ENCODE data around the gene CDH13.

The CDH13 gene

DNA sequence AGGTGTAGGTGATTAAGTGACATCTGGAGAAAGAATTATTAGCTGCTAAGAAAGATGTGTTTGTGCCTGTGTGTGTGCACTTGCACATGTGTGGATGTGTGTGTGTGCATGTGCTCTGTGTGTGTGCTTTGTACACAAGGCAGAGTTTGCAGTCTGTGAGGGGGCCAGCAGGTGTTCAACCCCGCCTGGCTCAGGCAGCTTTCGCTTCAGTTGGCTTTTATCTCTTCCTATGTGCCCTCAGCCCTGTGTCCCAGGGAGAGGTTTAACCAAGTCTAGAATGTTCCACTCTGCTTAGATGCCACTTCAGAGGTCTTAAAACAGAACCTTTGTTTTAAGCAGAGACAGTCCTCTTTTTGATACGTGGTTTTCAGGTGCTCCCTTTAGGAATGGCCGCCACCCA, 58.8 kb downstream of the CDH13 start:
- Histone ChIP-seq H2BK5ac (ENCODE audit: low read depth, low read length, poor library complexity) (no peak overlapping the region), H3K4me2 (ENCODE audit: low read length) (no peak overlapping the region)

DNA sequence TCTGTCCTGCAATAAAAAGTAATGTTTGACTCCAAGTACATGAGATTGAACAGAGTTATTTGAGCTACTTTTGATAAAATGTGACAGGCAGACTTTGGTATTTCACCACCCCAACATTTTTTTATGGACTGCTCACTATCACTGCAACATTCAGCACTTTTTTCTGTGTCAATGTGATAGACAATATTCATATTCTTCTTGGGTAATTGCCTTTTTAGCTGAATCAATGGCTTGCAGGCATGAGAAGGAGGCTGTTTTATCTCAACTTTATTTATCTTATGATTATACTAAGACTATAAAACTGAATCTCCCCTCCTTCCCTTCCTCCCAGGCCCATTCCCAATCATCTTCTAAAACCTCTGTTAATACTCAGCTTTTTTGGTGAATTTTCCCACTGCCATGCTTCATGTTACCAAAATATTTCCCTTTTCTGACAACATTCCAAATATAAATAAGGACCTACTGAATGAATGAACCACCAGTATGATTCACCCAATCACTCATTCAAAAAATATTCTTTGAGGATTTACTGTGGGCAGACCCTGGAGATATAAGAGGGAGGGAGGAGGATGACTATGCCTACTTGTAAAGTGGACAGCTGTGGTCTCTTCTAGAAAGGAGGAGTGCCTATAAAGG, 67.6 kb downstream of the CDH13 start:
- Histone ChIP-seq H2BK5ac (ENCODE audit: low read depth, low read length, poor library complexity) (no peak overlapping the region), H4K91ac (ENCODE audit: low read depth, low read length) (no peak overlapping the region)

More for the DNA sequence above, 58.8 kb downstream of the CDH13 start:
- Histone ChIP-seq H2AFZ (ENCODE audit: insufficient read depth, low read length, poor library complexity) (no peak overlapping the region), H2AK5ac (ENCODE audit: low read length) (no peak overlapping the region), H3K14ac (ENCODE audit: low read length) (no peak overlapping the region), H3K4ac (ENCODE audit: low read depth, low read length) (no peak overlapping the region), H2BK120ac (ENCODE audit: insufficient read depth, low read length, poor library complexity) (no peak overlapping the region), H3K18ac (ENCODE audit: low read length) (no peak overlapping the region), H3K4me1 (ENCODE audit: control insufficient read depth in 1 of 2, insufficient read depth in 2 of 2, low read length in 2 of 2) (no peaks in the 10 kb centered on the region), H3K23ac (ENCODE audit: low read length) (no peak overlapping the region), H3K9me3 (ENCODE audit: insufficient read depth, low read depth, low read length) (peaks cover 2% of the 10 kb centered on the region), H3K79me2 (ENCODE audit: control insufficient read depth, insufficient read depth, low read length, poor library complexity) (no peaks in the 10 kb centered on the region), H4K12ac (ENCODE audit: low read depth, low read length) (no peak overlapping the region), H4K91ac (ENCODE audit: low read depth, low read length) (no peak overlapping the region), H3K27ac (ENCODE audit: low read depth, low read length) (no peak overlapping the region), H4K8ac (ENCODE audit: low read depth, low read length) (no peak overlapping the region), H3K79me1 (ENCODE audit: low read length) (no peaks in the 10 kb centered on the region), H3K4me3 (ENCODE audit: low read depth, low read length) (no peak overlapping the region), H3K27me3 (ENCODE audit: insufficient read depth, low read length) (no peaks in the 10 kb centered on the region), H3K36me3 (ENCODE audit: control insufficient read depth in 1 of 2, insufficient read depth in 2 of 2, low read length in 2 of 2) (no peaks in the 10 kb centered on the region), H2BK12ac (ENCODE audit: low read length) (no peak overlapping the region), H3K9ac (ENCODE audit: low read length) (peak overlapping the region; percentile 19)
- WGBS (ENCODE audit: extremely low coverage, insufficient coverage, insufficient read length), result no CpG with 5 or more reads among the region's 4 CpGs
- no peak for DNase-seq

DNA sequence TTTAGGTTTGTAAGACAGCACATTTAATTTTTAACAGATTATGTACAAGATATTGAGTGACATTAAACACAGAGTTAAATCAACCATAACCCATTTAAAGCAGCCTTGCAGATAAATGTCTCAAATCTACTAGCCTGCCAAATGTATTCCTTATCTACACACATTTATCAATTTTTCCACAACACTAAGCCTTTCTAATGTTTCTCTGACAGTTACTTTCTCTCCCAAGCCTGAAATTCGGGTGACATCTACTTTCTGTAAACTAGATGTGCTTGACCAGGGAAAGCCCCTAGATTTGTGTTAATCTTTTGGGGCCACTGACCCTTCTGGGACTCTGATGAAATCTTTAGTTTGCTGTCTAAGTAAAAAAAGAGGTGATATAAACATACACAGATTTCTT, 69.0 kb downstream of the CDH13 start:
- H3K18ac ChIP-seq (ENCODE audit: low read length), result no peak overlapping the region
- H3K36me3 ChIP-seq (ENCODE audit: control insufficient read depth in 1 of 2, insufficient read depth in 2 of 2, low read length in 2 of 2), result no peaks in the 10 kb centered on the region
- no peak overlapping the region for H4K8ac ChIP-seq (ENCODE audit: low read depth, low read length)
- DNase-seq, result no peak
- H3K79me2 ChIP-seq (ENCODE audit: control insufficient read depth, insufficient read depth, low read length, poor library complexity), result no peaks in the 10 kb centered on the region
- H3K4me1 ChIP-seq (ENCODE audit: control insufficient read depth in 1 of 2, insufficient read depth in 2 of 2, low read length in 2 of 2), result no peaks in the 10 kb centered on the region
- no peak overlapping the region for H2AK5ac ChIP-seq (ENCODE audit: low read length)
- no CpG with 5 or more reads among the region's 1 CpG for WGBS (ENCODE audit: extremely low coverage, insufficient coverage, insufficient read length)
- no peak overlapping the region for H2BK12ac ChIP-seq (ENCODE audit: low read length)
- no peak overlapping the region for H2AFZ ChIP-seq (ENCODE audit: insufficient read depth, low read length, poor library complexity)
- H4K91ac ChIP-seq (ENCODE audit: low read depth, low read length), result no peak overlapping the region
- no peak overlapping the region for H3K14ac ChIP-seq (ENCODE audit: low read length)
- H2BK120ac ChIP-seq (ENCODE audit: insufficient read depth, low read length, poor library complexity), result no peak overlapping the region
- no peak overlapping the region for H3K9ac ChIP-seq (ENCODE audit: low read length)
- no peak overlapping the region for H3K4me2 ChIP-seq (ENCODE audit: low read length)
- H2BK5ac ChIP-seq (ENCODE audit: low read depth, low read length, poor library complexity), result no peak overlapping the region
- no peak overlapping the region for H3K4me3 ChIP-seq (ENCODE audit: low read depth, low read length)
- H3K79me1 ChIP-seq (ENCODE audit: low read length), result no peaks in the 10 kb centered on the region
- H3K4ac ChIP-seq (ENCODE audit: low read depth, low read length), result no peak overlapping the region
- no peaks in the 10 kb centered on the region for H3K9me3 ChIP-seq (ENCODE audit: insufficient read depth, low read depth, low read length)
- no peak overlapping the region for H3K23ac ChIP-seq (ENCODE audit: low read length)
- H3K27me3 ChIP-seq (ENCODE audit: insufficient read depth, low read length), result no peaks in the 10 kb centered on the region
- H3K27ac ChIP-seq (ENCODE audit: low read depth, low read length), result no peak overlapping the region
- H4K12ac ChIP-seq (ENCODE audit: low read depth, low read length), result no peak overlapping the region

More for the DNA sequence above, 67.6 kb downstream of the CDH13 start:
- no peaks in the 10 kb centered on the region for H3K9me3 ChIP-seq (ENCODE audit: insufficient read depth, low read depth, low read length)
- H3K4me1 ChIP-seq (ENCODE audit: control insufficient read depth in 1 of 2, insufficient read depth in 2 of 2, low read length in 2 of 2), result no peaks in the 10 kb centered on the region
- no peak overlapping the region for H3K4me3 ChIP-seq (ENCODE audit: low read depth, low read length)
- H2BK12ac ChIP-seq (ENCODE audit: low read length), result no peak overlapping the region
- H3K4me2 ChIP-seq (ENCODE audit: low read length), result no peak overlapping the region
- no peaks in the 10 kb centered on the region for H3K79me1 ChIP-seq (ENCODE audit: low read length)
- DNase-seq, result no peak
- H3K4ac ChIP-seq (ENCODE audit: low read depth, low read length), result no peak overlapping the region
- no peak overlapping the region for H3K9ac ChIP-seq (ENCODE audit: low read length)
- H3K14ac ChIP-seq (ENCODE audit: low read length), result no peak overlapping the region
- H3K36me3 ChIP-seq (ENCODE audit: control insufficient read depth in 1 of 2, insufficient read depth in 2 of 2, low read length in 2 of 2), result no peaks in the 10 kb centered on the region
- H3K27ac ChIP-seq (ENCODE audit: low read depth, low read length), result no peak overlapping the region
- H3K27me3 ChIP-seq (ENCODE audit: insufficient read depth, low read length), result no peaks in the 10 kb centered on the region
- no peaks in the 10 kb centered on the region for H3K79me2 ChIP-seq (ENCODE audit: control insufficient read depth, insufficient read depth, low read length, poor library complexity)
- H4K12ac ChIP-seq (ENCODE audit: low read depth, low read length), result no peak overlapping the region
- no peak overlapping the region for H4K8ac ChIP-seq (ENCODE audit: low read depth, low read length)
- H3K18ac ChIP-seq (ENCODE audit: low read length), result no peak overlapping the region
- H2BK120ac ChIP-seq (ENCODE audit: insufficient read depth, low read length, poor library complexity), result no peak overlapping the region
- no peak overlapping the region for H2AFZ ChIP-seq (ENCODE audit: insufficient read depth, low read length, poor library complexity)
- H2AK5ac ChIP-seq (ENCODE audit: low read length), result no peak overlapping the region
- H3K23ac ChIP-seq (ENCODE audit: low read length), result no peak overlapping the region

DNA sequence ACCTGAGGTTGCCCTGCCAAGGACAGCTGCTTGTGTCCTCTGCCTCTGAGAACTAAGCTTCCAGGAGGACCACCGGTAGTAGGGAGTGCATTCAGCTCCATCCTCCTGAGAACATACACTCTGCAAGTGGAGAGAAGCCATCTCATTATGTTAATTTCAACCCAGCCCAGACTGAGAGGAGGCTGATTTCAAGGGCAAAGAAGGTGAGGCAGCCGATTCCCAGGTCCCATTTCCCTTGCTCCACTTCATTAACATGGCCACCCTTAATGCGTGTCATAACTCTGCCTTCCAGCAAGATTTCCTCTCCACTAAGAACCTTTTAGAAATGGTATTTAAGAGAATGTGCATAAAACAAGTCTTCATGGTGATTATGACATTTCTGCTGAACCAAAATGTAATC, 72.5 kb downstream of the CDH13 start:
- no peaks in the 10 kb centered on the region for H3K79me1 ChIP-seq (ENCODE audit: low read length)
- H3K9me3 ChIP-seq (ENCODE audit: insufficient read depth, low read depth, low read length), result no peaks in the 10 kb centered on the region
- no peaks in the 10 kb centered on the region for H3K79me2 ChIP-seq (ENCODE audit: control insufficient read depth, insufficient read depth, low read length, poor library complexity)
- no peak overlapping the region for H2BK120ac ChIP-seq (ENCODE audit: insufficient read depth, low read length, poor library complexity)
- no peak overlapping the region for H3K4ac ChIP-seq (ENCODE audit: low read depth, low read length)
- H3K36me3 ChIP-seq (ENCODE audit: control insufficient read depth in 1 of 2, insufficient read depth in 2 of 2, low read length in 2 of 2), result no peaks in the 10 kb centered on the region
- no peaks in the 10 kb centered on the region for H3K27me3 ChIP-seq (ENCODE audit: insufficient read depth, low read length)
- H4K12ac ChIP-seq (ENCODE audit: low read depth, low read length), result no peak overlapping the region
- H3K9ac ChIP-seq (ENCODE audit: low read length), result no peak overlapping the region
- H3K4me1 ChIP-seq (ENCODE audit: control insufficient read depth in 1 of 2, insufficient read depth in 2 of 2, low read length in 2 of 2), result no peaks in the 10 kb centered on the region
- H3K23ac ChIP-seq (ENCODE audit: low read length), result no peak overlapping the region
- H3K4me2 ChIP-seq (ENCODE audit: low read length), result no peak overlapping the region
- no peak overlapping the region for H3K18ac ChIP-seq (ENCODE audit: low read length)
- no peak overlapping the region for H3K14ac ChIP-seq (ENCODE audit: low read length)
- no peak overlapping the region for H3K4me3 ChIP-seq (ENCODE audit: low read depth, low read length)
- DNase-seq, result no peak
- H2BK5ac ChIP-seq (ENCODE audit: low read depth, low read length, poor library complexity), result no peak overlapping the region
- H3K27ac ChIP-seq (ENCODE audit: low read depth, low read length), result no peak overlapping the region
- H2BK12ac ChIP-seq (ENCODE audit: low read length), result no peak overlapping the region
- no peak overlapping the region for H2AFZ ChIP-seq (ENCODE audit: insufficient read depth, low read length, poor library complexity)
- H4K91ac ChIP-seq (ENCODE audit: low read depth, low read length), result no peak overlapping the region
- H2AK5ac ChIP-seq (ENCODE audit: low read length), result no peak overlapping the region
- no peak overlapping the region for H4K8ac ChIP-seq (ENCODE audit: low read depth, low read length)
- no CpG with 5 or more reads among the region's 3 CpGs for WGBS (ENCODE audit: extremely low coverage, insufficient coverage, insufficient read length)

Data from trophoblast cell (in vitro differentiated cells and primary cell).